ENCODE data around the gene SLC9A5.

- TF ChIP-seq SP1 (IDR thresholded peaks at IDR 0.05) (no peak), LEF1 (IDR thresholded peaks at IDR 0.05; ENCODE audit: borderline replicate concordance) (no peak), HDGF (IDR thresholded peaks at IDR 0.05; ENCODE audit: borderline replicate concordance) (no peak), ARNT (IDR thresholded peaks at IDR 0.05) (no peak), FOXM1 (IDR thresholded peaks at IDR 0.05; ENCODE audit: borderline replicate concordance) (no peak), NFRKB (IDR thresholded peaks at IDR 0.05) (no peak), BHLHE40 (IDR thresholded peaks at IDR 0.05; ENCODE audit: borderline replicate concordance) (no peak), ZNF384 (IDR thresholded peaks at IDR 0.05) (no peak), L3MBTL2 (conservative IDR thresholded peaks at IDR 0.05) (no peak), FOXA1 (IDR thresholded peaks at IDR 0.05) (no peak), TARDBP (IDR thresholded peaks at IDR 0.05) (no peak)
- TF ChIP-seq, protein P1, sequence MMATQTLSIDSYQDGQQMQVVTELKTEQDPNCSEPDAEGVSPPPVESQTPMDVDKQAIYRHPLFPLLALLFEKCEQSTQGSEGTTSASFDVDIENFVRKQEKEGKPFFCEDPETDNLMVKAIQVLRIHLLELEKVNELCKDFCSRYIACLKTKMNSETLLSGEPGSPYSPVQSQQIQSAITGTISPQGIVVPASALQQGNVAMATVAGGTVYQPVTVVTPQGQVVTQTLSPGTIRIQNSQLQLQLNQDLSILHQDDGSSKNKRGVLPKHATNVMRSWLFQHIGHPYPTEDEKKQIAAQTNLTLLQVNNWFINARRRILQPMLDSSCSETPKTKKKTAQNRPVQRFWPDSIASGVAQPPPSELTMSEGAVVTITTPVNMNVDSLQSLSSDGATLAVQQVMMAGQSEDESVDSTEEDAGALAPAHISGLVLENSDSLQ (IDR thresholded peaks at IDR 0.05), result no peak
Observed at GRCh38 chr16:67248073-67248400, 742 bp upstream of the SLC9A5 start.

Data from HEK293T (cell line).